Thoracic aorta (tissue), 2 donors: Measurements from ENCODE around the gene GGA2. TPM values are rescaled to one million over a fixed set of nuclear protein-coding genes. Genes with fewer than 3 reads are reported as not detected.

ENCODE experiments used
- ATAC-seq: fragments of 150-250 bp; one replicate; pipeline ENCODE4 v1.8.0; 2017; ENCODE audit warnings: low read depth; ENCODE audit not compliant: insufficient number of reproducible peaks, low FRiP score
- DNase-seq: peaks from one replicate; pipeline ENCODE4 v3.0.0-alpha.2; 2020; ENCODE audit warnings: low spot score
- H3K27ac ChIP-seq, 2 donors: fragments of 200-600 bp; sonication (generic); 1 replicate in 1 of 2; 2 replicates in 1 of 2; pipeline ENCODE4 v1.5.1; 2016; ENCODE audit warnings: mild to moderate bottlenecking in 2 of 2, moderate library complexity in 2 of 2
- H3K27me3 ChIP-seq: fragments of 200-600 bp; sonication (generic); replicated peaks from 2 replicates; pipeline ENCODE4 v1.6.0; 2016; ENCODE audit warnings: mild to moderate bottlenecking; ENCODE audit not compliant: insufficient read depth
- H3K36me3 ChIP-seq: fragments of 200-600 bp; sonication (generic); one replicate; pipeline ENCODE4 v1.5.1; 2016
- H3K4me1 ChIP-seq, 2 donors: fragments of 200-600 bp; sonication (generic); 1 replicate in 1 of 2; 2 replicates in 1 of 2; pipeline versions ENCODE4 v1.5.1 to v1.6.0; 2016; ENCODE audit warnings: low read depth in 2 of 2, mild to moderate bottlenecking in 1 of 2; ENCODE audit not compliant: control insufficient read depth in 1 of 2
- H3K4me3 ChIP-seq: fragments of 200-600 bp; sonication (generic); 2 replicates; pipeline ENCODE4 v1.5.1; 2016; ENCODE audit warnings: mild to moderate bottlenecking
- H3K9me3 ChIP-seq: fragments of 200-600 bp; sonication (generic); 2 replicates; pipeline ENCODE4 v1.5.1; 2016
- total RNA-seq, 2 donors: library from RNA; depleted of rRNA; stranded (reverse); fragments of >200 nt; gene quantifications; one replicate each; pipeline versions ENCODE4 v1.1.0 to v1.2.3, GENCODE V29; 2016
- TF ChIP-seq, protein P1 (sequence below): fragments of 200-600 bp; sonication (generic); IDR thresholded peaks from one replicate; pipeline ENCODE4 v1.5.1; 2019; ENCODE audit warnings: antibody characterized with exemption

The GGA2 gene
- total RNA-seq, 2 donors from 2014 or later = 61.7 to 61.9 TPM

DNA sequence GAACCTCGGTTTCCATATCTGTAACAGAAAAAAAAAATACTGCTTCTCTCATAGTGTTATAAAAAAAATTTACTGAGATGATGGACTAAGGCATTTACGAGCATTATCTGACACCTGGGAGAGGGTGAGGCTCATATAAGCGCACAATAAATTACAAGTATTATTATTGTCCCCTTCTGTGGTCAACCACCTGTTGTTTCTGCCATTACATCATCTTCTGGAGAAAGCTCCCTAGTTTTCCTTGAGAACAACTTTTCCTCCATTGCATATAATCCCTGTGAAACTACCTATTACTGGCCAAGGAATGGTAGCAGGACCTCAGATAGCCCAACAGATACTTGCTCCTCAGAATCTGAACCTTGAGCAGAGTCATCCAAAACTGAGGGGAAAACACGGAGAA lies 11.7 kb upstream of the GGA2 start:
- no peak for DNase-seq
- Histone ChIP-seq H3K9me3 (no peaks in the 10 kb centered on the region), H3K4me3 (no peak overlapping the region), H3K27ac (no peak overlapping the region), H3K27me3 (no peaks in the 10 kb centered on the region), H3K36me3 (peaks cover 7% of the 10 kb centered on the region), H3K4me1 (no peaks in the 10 kb centered on the region)
- no peak for ATAC-seq
- TF ChIP-seq, protein P1, sequence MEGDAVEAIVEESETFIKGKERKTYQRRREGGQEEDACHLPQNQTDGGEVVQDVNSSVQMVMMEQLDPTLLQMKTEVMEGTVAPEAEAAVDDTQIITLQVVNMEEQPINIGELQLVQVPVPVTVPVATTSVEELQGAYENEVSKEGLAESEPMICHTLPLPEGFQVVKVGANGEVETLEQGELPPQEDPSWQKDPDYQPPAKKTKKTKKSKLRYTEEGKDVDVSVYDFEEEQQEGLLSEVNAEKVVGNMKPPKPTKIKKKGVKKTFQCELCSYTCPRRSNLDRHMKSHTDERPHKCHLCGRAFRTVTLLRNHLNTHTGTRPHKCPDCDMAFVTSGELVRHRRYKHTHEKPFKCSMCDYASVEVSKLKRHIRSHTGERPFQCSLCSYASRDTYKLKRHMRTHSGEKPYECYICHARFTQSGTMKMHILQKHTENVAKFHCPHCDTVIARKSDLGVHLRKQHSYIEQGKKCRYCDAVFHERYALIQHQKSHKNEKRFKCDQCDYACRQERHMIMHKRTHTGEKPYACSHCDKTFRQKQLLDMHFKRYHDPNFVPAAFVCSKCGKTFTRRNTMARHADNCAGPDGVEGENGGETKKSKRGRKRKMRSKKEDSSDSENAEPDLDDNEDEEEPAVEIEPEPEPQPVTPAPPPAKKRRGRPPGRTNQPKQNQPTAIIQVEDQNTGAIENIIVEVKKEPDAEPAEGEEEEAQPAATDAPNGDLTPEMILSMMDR = no peak

DNA sequence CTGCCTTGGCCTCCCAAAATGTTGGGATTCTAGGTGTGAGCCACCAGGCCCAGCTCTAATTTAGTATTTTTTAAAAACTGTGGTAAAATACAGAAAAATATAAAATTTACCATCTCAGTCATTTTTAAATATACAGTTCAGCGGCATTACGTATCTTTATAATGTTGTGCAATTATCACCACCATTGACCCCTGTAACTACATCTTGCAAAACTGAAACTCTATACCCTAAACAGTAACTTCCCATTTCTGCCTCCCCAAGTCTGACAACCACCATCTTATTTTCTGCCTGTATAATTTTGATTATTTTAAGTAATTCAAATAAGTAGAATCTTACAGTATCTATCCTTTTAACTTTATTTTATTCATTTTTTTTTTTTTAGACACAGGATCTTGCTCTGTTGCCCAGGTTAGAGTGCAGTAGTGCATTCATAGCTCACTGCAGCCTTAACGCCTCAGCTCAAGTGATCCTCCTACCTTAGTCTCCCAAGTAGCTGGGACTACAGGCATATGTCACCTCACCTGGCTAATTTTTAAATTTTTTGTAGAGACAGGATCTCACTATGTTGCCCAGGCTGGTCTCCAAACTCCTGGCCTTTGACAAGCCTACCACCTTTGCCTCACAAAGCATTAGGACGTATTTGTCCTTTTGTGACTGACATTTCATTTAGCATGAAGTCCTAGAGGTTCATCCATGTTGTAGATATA lies 10.9 kb upstream of the GGA2 start:
- no peak for DNase-seq
- no peaks in the 10 kb centered on the region for H3K4me1 ChIP-seq
- peaks cover 7% of the 10 kb centered on the region for H3K36me3 ChIP-seq
- no peak overlapping the region for H3K4me3 ChIP-seq
- no peaks in the 10 kb centered on the region for H3K9me3 ChIP-seq
- H3K27ac ChIP-seq = no peak overlapping the region
- ATAC-seq = no peak
- H3K27me3 ChIP-seq = no peaks in the 10 kb centered on the region
- TF ChIP-seq, protein P1 = no peak

DNA sequence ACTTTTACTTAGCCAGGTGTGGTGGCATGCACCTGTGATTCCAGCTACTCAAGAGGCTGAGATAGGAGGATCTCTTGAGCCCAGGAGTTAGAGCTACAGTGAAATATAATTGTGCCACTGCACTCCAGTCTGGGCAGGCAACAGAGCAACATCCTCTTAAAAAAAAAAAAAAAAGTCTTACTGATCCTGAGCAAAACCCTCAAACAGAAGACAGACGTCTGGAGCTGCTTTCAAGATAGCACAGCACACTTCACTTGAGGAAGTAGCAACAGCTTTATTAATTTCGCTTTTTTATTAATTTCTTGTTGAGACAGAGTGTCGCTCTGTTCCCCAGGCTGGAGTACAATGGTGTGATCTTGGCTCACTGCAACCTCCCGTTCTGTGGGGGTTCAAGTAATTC lies 10.2 kb upstream of the GGA2 start:
- DNase-seq (no peak), ATAC-seq (no peak)
- H3K27me3 ChIP-seq = no peaks in the 10 kb centered on the region
- H3K9me3 ChIP-seq = no peaks in the 10 kb centered on the region
- H3K4me3 ChIP-seq = no peak overlapping the region
- no peaks in the 10 kb centered on the region for H3K4me1 ChIP-seq
- H3K36me3 ChIP-seq = peaks cover 7% of the 10 kb centered on the region
- TF ChIP-seq, protein P1 = no peak
- no peak overlapping the region for H3K27ac ChIP-seq

DNA sequence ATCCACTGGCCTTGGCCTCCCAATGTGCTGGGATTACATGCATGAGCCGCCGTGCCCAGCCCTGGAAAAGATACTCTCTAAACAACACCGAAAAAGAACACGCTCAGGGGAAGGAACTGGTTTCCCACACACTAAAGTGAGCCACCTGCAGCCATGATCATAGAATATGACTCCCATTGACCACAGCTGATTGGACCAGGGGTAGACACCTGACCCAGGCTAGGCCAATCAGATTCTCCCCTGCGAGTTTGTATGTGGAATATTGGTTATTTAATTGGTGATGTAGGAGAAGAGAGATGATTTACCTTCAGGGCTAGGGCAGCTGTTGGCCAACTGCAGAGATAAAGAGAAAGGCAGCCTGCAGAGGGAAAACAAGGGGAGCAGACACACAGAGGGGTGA lies 9.0 kb upstream of the GGA2 start:
- H3K9me3 ChIP-seq = no peaks in the 10 kb centered on the region
- TF ChIP-seq, protein P1 = no peak
- DNase-seq (no peak), ATAC-seq (no peak)
- no peaks in the 10 kb centered on the region for H3K27me3 ChIP-seq
- no peak overlapping the region for H3K4me3 ChIP-seq
- peaks cover 4% of the 10 kb centered on the region for H3K36me3 ChIP-seq
- no peak overlapping the region for H3K27ac ChIP-seq
- H3K4me1 ChIP-seq = no peaks in the 10 kb centered on the region

DNA sequence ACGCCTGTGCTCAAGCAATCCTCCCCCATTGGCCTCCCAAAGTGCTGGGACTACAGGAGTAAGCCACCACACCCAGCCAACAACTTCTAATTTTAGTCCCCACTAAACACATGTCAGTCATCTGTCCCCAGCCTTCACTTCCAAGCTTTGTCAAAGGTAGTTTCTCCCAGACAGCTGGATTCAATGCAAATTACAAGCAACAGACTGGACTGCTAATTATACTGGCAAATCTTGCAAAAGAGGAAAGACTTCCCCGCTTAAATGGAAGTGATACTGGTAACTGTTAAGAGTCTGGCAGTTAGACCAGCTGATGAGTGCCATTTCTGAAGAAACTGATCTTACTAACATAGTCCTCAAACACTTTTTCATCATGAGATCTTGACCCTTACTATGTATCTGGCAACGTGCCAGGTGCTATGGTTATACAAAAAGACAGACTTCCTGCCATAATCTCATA lies 8.2 kb upstream of the GGA2 start:
- Histone ChIP-seq H3K27ac (no peak overlapping the region), H3K36me3 (no peaks in the 10 kb centered on the region), H3K4me3 (no peak overlapping the region), H3K27me3 (no peaks in the 10 kb centered on the region), H3K4me1 (no peaks in the 10 kb centered on the region), H3K9me3 (no peaks in the 10 kb centered on the region)
- DNase-seq (no peak), ATAC-seq (no peak)
- TF ChIP-seq, protein P1 = no peak
